Measurements from ENCODE around the gene VWF. TPM values are rescaled to one million over a fixed set of nuclear protein-coding genes. Genes with fewer than 3 reads are reported as not detected.

The VWF gene
- polyA plus RNA-seq, 1 donor (not counting 4 experiments of a cell fraction or from before 2014, with no cell fraction given), result 0.01 TPM

GRCh38 chr12:6092784-6093722 lies 31.4 kb downstream of the VWF start:
- H3K4me3 ChIP-seq (ENCODE audit: control insufficient read depth in 2 of 3, extremely low read depth in 1 of 3, insufficient read depth in 2 of 3, low read depth in 1 of 3, low read length in 3 of 3), result peak overlapping the region in 1 of 3 experiments; percentile 9
- no peaks in the 10 kb centered on the region for H4K20me1 ChIP-seq (ENCODE audit: control insufficient read depth, extremely low read depth, insufficient read depth, low read length)
- H3K4me1 ChIP-seq (ENCODE audit: control insufficient read depth, extremely low read depth, insufficient read depth, low read length), result peaks cover 38% of the 10 kb centered on the region
- H3K27ac ChIP-seq (ENCODE audit: control insufficient read depth, insufficient read depth, low read length), result peak overlapping the region; percentile 61
- dilution Hi-C loops (cut with MboI; ENCODE audit: extremely low pct_ligation_motif_present, low sequenced_read_pairs), result no loop called here
- FAIRE-seq, result peak; percentile 86
- H3K9me3 ChIP-seq (ENCODE audit: control insufficient read depth, low read depth, low read length), result no peaks in the 10 kb centered on the region
- peak overlapping the region; percentile 70 for H2AFZ ChIP-seq (ENCODE audit: control insufficient read depth, low read length)
- DNase-seq (ENCODE audit: low read depth, low spot score), result no peak
- H3K27me3 ChIP-seq (ENCODE audit: control insufficient read depth, extremely low read depth, insufficient read depth, low read length), result peaks cover 2% of the 10 kb centered on the region
- H3K9ac ChIP-seq (ENCODE audit: control insufficient read depth, extremely low read depth, insufficient read depth, low read length), result peak overlapping the region; percentile 7
- H3K79me2 ChIP-seq (ENCODE audit: control insufficient read depth, insufficient read depth, low read length), result no peaks in the 10 kb centered on the region
- H3K9me1 ChIP-seq (ENCODE audit: control insufficient read depth, extremely low read depth, insufficient read depth, low read length), result no peaks in the 10 kb centered on the region
- TF ChIP-seq CTCF (optimal IDR thresholded peaks at IDR 0.05 in 1 of 3, IDR thresholded peaks at IDR 0.05 in 1 of 3, conservative IDR thresholded peaks at IDR 0.05 in 1 of 3; ENCODE audit: extremely low read depth in 1 of 3, insufficient read depth in 2 of 3, low read length in 3 of 3) (peak; percentile 7 to 39 (median 13)), EZH2 (IDR thresholded peaks at IDR 0.05; ENCODE audit: low read length) (no peak)
- H3K36me3 ChIP-seq (ENCODE audit: control insufficient read depth in 2 of 2, extremely low read depth in 1 of 2, insufficient read depth in 2 of 2, low read length in 2 of 2), result no peaks in the 10 kb centered on the region
- H3K4me2 ChIP-seq (ENCODE audit: control insufficient read depth, extremely low read depth, insufficient read depth, low read depth, low read length), result peak overlapping the region; percentile 66

- H3K9me3 ChIP-seq (ENCODE audit: control insufficient read depth, low read depth, low read length), result no peaks in the 10 kb centered on the region
- no peaks in the 10 kb centered on the region for H4K20me1 ChIP-seq (ENCODE audit: control insufficient read depth, extremely low read depth, insufficient read depth, low read length)
- no peaks in the 10 kb centered on the region for H3K79me2 ChIP-seq (ENCODE audit: control insufficient read depth, insufficient read depth, low read length)
- FAIRE-seq (no peak), DNase-seq (ENCODE audit: low read depth, low spot score) (no peak)
- H3K36me3 ChIP-seq (ENCODE audit: control insufficient read depth in 2 of 2, extremely low read depth in 1 of 2, insufficient read depth in 2 of 2, low read length in 2 of 2), result no peaks in the 10 kb centered on the region
- H3K9me1 ChIP-seq (ENCODE audit: control insufficient read depth, extremely low read depth, insufficient read depth, low read length), result no peaks in the 10 kb centered on the region
- H3K4me2 ChIP-seq (ENCODE audit: control insufficient read depth, extremely low read depth, insufficient read depth, low read depth, low read length), result no peak overlapping the region
- peaks cover 30% of the 10 kb centered on the region for H3K4me1 ChIP-seq (ENCODE audit: control insufficient read depth, extremely low read depth, insufficient read depth, low read length)
- TF ChIP-seq EZH2 (IDR thresholded peaks at IDR 0.05; ENCODE audit: low read length) (no peak), CTCF (optimal IDR thresholded peaks at IDR 0.05 in 1 of 3, IDR thresholded peaks at IDR 0.05 in 1 of 3, conservative IDR thresholded peaks at IDR 0.05 in 1 of 3; ENCODE audit: extremely low read depth in 1 of 3, insufficient read depth in 2 of 3, low read length in 3 of 3) (no peak)
- no peak overlapping the region for H3K27ac ChIP-seq (ENCODE audit: control insufficient read depth, insufficient read depth, low read length)
- no peak overlapping the region for H3K9ac ChIP-seq (ENCODE audit: control insufficient read depth, extremely low read depth, insufficient read depth, low read length)
- dilution Hi-C loops (cut with MboI; ENCODE audit: extremely low pct_ligation_motif_present, low sequenced_read_pairs), result no loop called here
- H2AFZ ChIP-seq (ENCODE audit: control insufficient read depth, low read length), result no peak overlapping the region
- H3K27me3 ChIP-seq (ENCODE audit: control insufficient read depth, extremely low read depth, insufficient read depth, low read length), result peaks cover 2% of the 10 kb centered on the region
- H3K4me3 ChIP-seq (ENCODE audit: control insufficient read depth in 2 of 3, extremely low read depth in 1 of 3, insufficient read depth in 2 of 3, low read depth in 1 of 3, low read length in 3 of 3), result no peak overlapping the region
Measured at GRCh38 chr12:6091786-6092566, 32.5 kb downstream of the VWF start.
